ENCODE measurements around the gene LYZL2.

DNA sequence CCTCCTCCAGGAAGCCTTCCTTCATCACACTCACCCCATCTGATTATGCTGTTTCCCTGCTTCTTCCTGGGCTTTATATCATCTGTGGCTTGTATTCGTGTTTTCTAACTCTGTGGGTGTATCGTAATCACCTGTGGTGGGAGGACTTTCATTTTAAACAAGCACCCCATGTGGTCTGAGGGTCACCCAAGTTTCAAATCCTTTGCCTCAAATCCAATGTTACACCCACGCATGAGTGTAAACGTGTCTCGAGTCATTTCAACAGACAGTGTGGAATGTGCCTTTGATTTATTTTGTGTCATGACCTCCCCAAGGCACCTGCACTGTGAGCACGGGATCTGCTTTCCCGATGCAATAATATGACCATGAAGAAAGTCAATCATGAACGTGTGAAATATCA is 17.5 kb upstream of the LYZL2 start:
- no peak for TF ChIP-seq POLR2A (IDR thresholded peaks at IDR 0.05)
- TF ChIP-seq CTCF (IDR thresholded peaks at IDR 0.05): no peak
